ENCODE data around the gene ECPAS.
"Not testable (repeated sequence)": the region's sequence is repeated elsewhere in the genome, so short reads cannot be mapped to it uniquely, and the experiment has no call there.

The ECPAS gene

GRCh38 chr9:111450124-111450523, 34.1 kb downstream of the ECPAS start:
- Mint-ChIP-seq H3K4me3 (no peak overlapping the region), H3K36me3 (ENCODE audit: low read depth) (peaks cover 53% of the 10 kb centered on the region), H3K27ac (no peak overlapping the region), H3K27me3 (no peaks in the 10 kb centered on the region), H3K9me3 (no peaks in the 10 kb centered on the region), H3K4me1 (ENCODE audit: low read depth) (peaks cover 16% of the 10 kb centered on the region)
- no peak for DNase-seq

GRCh38 chr9:111449705-111450104, 34.5 kb downstream of the ECPAS start:
- Mint-ChIP-seq H3K27me3 (no peaks in the 10 kb centered on the region), H3K4me3 (no peak overlapping the region), H3K27ac (no peak overlapping the region), H3K9me3 (no peaks in the 10 kb centered on the region), H3K4me1 (ENCODE audit: low read depth) (peaks cover 16% of the 10 kb centered on the region), H3K36me3 (ENCODE audit: low read depth) (peaks cover 57% of the 10 kb centered on the region)
- no peak for DNase-seq

- not testable (repeated sequence) for H3K9me3 Mint-ChIP-seq; H3K4me1 Mint-ChIP-seq (ENCODE audit: low read depth); DNase-seq; H3K27me3 Mint-ChIP-seq; H3K27ac Mint-ChIP-seq; H3K4me3 Mint-ChIP-seq
- H3K36me3 Mint-ChIP-seq (ENCODE audit: low read depth) = peaks cover 76% of the 10 kb centered on the region
Observed at GRCh38 chr9:111445799-111446198, 38.4 kb downstream of the ECPAS start.

GRCh38 chr9:111443454-111443853, 40.7 kb downstream of the ECPAS start:
- no peak for DNase-seq
- Mint-ChIP-seq H3K36me3 (ENCODE audit: low read depth) (peaks cover 84% of the 10 kb centered on the region), H3K4me1 (ENCODE audit: low read depth) (no peaks in the 10 kb centered on the region), H3K27me3 (no peaks in the 10 kb centered on the region), H3K27ac (no peak overlapping the region), H3K9me3 (no peaks in the 10 kb centered on the region), H3K4me3 (no peak overlapping the region)

- Mint-ChIP-seq H3K27me3 (no peaks in the 10 kb centered on the region), H3K4me3 (no peak overlapping the region)
- no peak for DNase-seq
Observed at GRCh38 chr9:111442360-111443027, 41.7 kb downstream of the ECPAS start.

GRCh38 chr9:111440226-111440625, 44.0 kb downstream of the ECPAS start:
- peaks cover 87% of the 10 kb centered on the region for H3K36me3 Mint-ChIP-seq (ENCODE audit: low read depth)
- no peak overlapping the region for H3K27ac Mint-ChIP-seq
- no peak overlapping the region for H3K4me3 Mint-ChIP-seq
- H3K4me1 Mint-ChIP-seq (ENCODE audit: low read depth) = no peaks in the 10 kb centered on the region
- H3K9me3 Mint-ChIP-seq = no peaks in the 10 kb centered on the region
- DNase-seq = no peak
- no peaks in the 10 kb centered on the region for H3K27me3 Mint-ChIP-seq

More at GRCh38 chr9:111442360-111443027, 41.7 kb downstream of the ECPAS start:
- no peaks in the 10 kb centered on the region for H3K9me3 Mint-ChIP-seq
- H3K36me3 Mint-ChIP-seq (ENCODE audit: low read depth) = peaks cover 89% of the 10 kb centered on the region
- no peak overlapping the region for H3K27ac Mint-ChIP-seq
- no peaks in the 10 kb centered on the region for H3K4me1 Mint-ChIP-seq (ENCODE audit: low read depth)

- Mint-ChIP-seq H3K4me3 (no peak overlapping the region), H3K4me1 (ENCODE audit: low read depth) (no peaks in the 10 kb centered on the region), H3K27me3 (no peaks in the 10 kb centered on the region), H3K36me3 (ENCODE audit: low read depth) (peaks cover 80% of the 10 kb centered on the region), H3K27ac (no peak overlapping the region), H3K9me3 (no peaks in the 10 kb centered on the region)
- no peak for DNase-seq
Observed at GRCh38 chr9:111438541-111439235, 45.5 kb downstream of the ECPAS start.

- Mint-ChIP-seq H3K27me3 (no peaks in the 10 kb centered on the region), H3K4me3 (no peak overlapping the region), H3K27ac (no peak overlapping the region), H3K9me3 (no peaks in the 10 kb centered on the region), H3K36me3 (ENCODE audit: low read depth) (peaks cover 78% of the 10 kb centered on the region), H3K4me1 (ENCODE audit: low read depth) (no peaks in the 10 kb centered on the region)
- no peak for DNase-seq
Observed at GRCh38 chr9:111436571-111436970, 47.6 kb downstream of the ECPAS start.

- no peak for DNase-seq
- Mint-ChIP-seq H3K4me3 (no peak overlapping the region), H3K27ac (no peak overlapping the region), H3K4me1 (ENCODE audit: low read depth) (peaks cover under 1% of the 10 kb centered on the region), H3K9me3 (no peaks in the 10 kb centered on the region), H3K36me3 (ENCODE audit: low read depth) (peaks cover 82% of the 10 kb centered on the region), H3K27me3 (no peaks in the 10 kb centered on the region)
Observed at GRCh38 chr9:111433082-111433481, 51.1 kb downstream of the ECPAS start.

GRCh38 chr9:111431684-111432083, 52.5 kb downstream of the ECPAS start:
- Mint-ChIP-seq H3K36me3 (ENCODE audit: low read depth) (peaks cover 84% of the 10 kb centered on the region), H3K4me3 (no peak overlapping the region), H3K4me1 (ENCODE audit: low read depth) (peaks cover 11% of the 10 kb centered on the region), H3K27me3 (no peaks in the 10 kb centered on the region), H3K9me3 (no peaks in the 10 kb centered on the region), H3K27ac (peak overlapping the region; percentile 9)
- DNase-seq = no peak

- DNase-seq = no peak
- Mint-ChIP-seq H3K27me3 (no peaks in the 10 kb centered on the region), H3K4me3 (no peak overlapping the region), H3K4me1 (ENCODE audit: low read depth) (peaks cover 11% of the 10 kb centered on the region), H3K27ac (peak overlapping the region; percentile 40), H3K36me3 (ENCODE audit: low read depth) (peaks cover 91% of the 10 kb centered on the region), H3K9me3 (no peaks in the 10 kb centered on the region)
Observed at GRCh38 chr9:111429175-111429574, 55.0 kb downstream of the ECPAS start.

GRCh38 chr9:111427186-111427585, 57.0 kb downstream of the ECPAS start:
- Mint-ChIP-seq H3K36me3 (ENCODE audit: low read depth) (peaks cover 93% of the 10 kb centered on the region), H3K27ac (peak overlapping the region; percentile 31), H3K4me3 (no peak overlapping the region), H3K9me3 (no peaks in the 10 kb centered on the region), H3K27me3 (no peaks in the 10 kb centered on the region), H3K4me1 (ENCODE audit: low read depth) (peaks cover 11% of the 10 kb centered on the region)
- DNase-seq = no peak

GRCh38 chr9:111423389-111423788, 60.8 kb downstream of the ECPAS start:
- no peaks in the 10 kb centered on the region for H3K27me3 Mint-ChIP-seq
- H3K4me3 Mint-ChIP-seq = no peak overlapping the region
- peaks cover 11% of the 10 kb centered on the region for H3K4me1 Mint-ChIP-seq (ENCODE audit: low read depth)
- H3K9me3 Mint-ChIP-seq = no peaks in the 10 kb centered on the region
- no peak overlapping the region for H3K27ac Mint-ChIP-seq
- peaks cover 89% of the 10 kb centered on the region for H3K36me3 Mint-ChIP-seq (ENCODE audit: low read depth)
- DNase-seq = no peak

- Mint-ChIP-seq H3K4me3 (no peak overlapping the region), H3K9me3 (no peaks in the 10 kb centered on the region), H3K36me3 (ENCODE audit: low read depth) (peaks cover 96% of the 10 kb centered on the region), H3K27me3 (no peaks in the 10 kb centered on the region), H3K4me1 (ENCODE audit: low read depth) (no peaks in the 10 kb centered on the region), H3K27ac (no peak overlapping the region)
- no peak for DNase-seq
Observed at GRCh38 chr9:111414406-111414805, 69.8 kb downstream of the ECPAS start.

GRCh38 chr9:111413996-111414395, 70.2 kb downstream of the ECPAS start:
- no peaks in the 10 kb centered on the region for H3K4me1 Mint-ChIP-seq (ENCODE audit: low read depth)
- no peak overlapping the region for H3K27ac Mint-ChIP-seq
- H3K27me3 Mint-ChIP-seq = no peaks in the 10 kb centered on the region

More at GRCh38 chr9:111413996-111414395, 70.2 kb downstream of the ECPAS start:
- no peaks in the 10 kb centered on the region for H3K9me3 Mint-ChIP-seq
- H3K4me3 Mint-ChIP-seq = no peak overlapping the region
- DNase-seq = no peak
- H3K36me3 Mint-ChIP-seq (ENCODE audit: low read depth) = peaks cover 97% of the 10 kb centered on the region
